HG02970 (cell line): ENCODE measurements around the gene TRERF1.
"Not testable (repeated sequence)": the region's sequence is repeated elsewhere in the genome, so short reads cannot be mapped to it uniquely, and the experiment has no call there.

Source experiments
- ATAC-seq: cut with Tn5 transposase; IDR thresholded peaks from one replicate; pipeline ENCODE4 v1.9.1; 2021; ENCODE audit warnings: mild to moderate bottlenecking, moderate library complexity, moderate number of reproducible peaks; ENCODE audit not compliant: unreplicated experiment, low FRiP score

TRERF1 gene

GRCh38 chr6:42341771-42342553, 109.8 kb downstream of the TRERF1 start:
- ATAC-seq: no peak

DNA sequence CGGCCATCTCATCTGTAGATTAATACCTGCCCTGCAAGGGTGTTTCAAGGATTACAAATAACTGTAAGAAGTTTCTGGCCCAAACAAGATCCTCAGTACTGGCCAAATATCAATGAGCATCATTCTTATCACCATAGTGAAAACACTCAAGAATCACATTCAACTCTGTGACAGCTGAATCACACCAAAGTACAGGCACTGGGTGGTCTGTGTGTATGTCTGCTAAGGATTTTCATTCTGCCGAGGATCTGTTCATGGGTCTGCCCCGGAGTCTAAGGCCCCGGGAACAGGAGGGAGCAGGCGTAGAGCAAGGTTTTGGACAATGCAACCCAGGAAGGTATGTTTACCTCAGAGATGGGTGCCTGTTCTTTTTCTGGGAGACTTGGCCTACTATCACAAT, 110.5 kb downstream of the TRERF1 start:
- ATAC-seq: no peak

DNA sequence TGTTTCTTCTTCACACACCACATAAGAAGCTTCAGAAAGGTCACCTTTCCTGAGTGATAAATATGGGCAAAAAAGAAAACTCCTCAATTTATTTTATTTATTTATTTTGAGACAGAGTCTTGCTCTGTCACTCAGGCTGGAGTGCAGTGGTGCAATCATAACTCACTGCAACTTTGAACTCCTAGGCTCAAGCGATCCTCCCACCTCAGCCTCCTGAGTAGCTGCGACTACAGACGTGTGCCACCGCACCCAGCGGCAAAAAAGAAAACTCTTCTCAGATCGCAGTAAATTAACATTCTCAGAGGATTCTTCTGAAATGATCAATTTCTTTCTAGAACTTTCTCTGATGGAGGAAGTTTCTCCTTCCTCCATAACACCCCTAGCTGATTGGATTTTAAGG, 111.2 kb downstream of the TRERF1 start:
- ATAC-seq: no peak

DNA sequence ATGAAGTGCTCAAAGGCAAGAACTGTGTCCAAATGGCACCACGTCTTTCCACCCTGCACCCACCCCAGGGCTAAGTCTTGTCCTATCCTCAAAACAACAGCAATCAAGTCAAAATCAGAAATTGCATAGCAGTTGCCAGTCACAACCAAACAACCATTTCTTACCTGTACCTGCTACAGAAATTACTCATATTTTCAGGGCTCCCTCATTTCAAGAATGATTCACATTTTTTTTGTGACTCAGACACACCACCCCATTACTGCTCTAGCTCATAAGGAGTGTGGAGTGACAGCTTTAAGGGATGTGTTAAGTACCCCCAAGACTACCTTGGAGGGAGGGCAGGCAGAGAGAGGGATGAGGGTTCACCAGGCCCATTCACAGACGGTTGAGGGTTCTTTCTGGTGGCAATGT, 111.7 kb downstream of the TRERF1 start:
- no peak for ATAC-seq

GRCh38 chr6:42338744-42339222, 112.9 kb downstream of the TRERF1 start:
- no peak for ATAC-seq

GRCh38 chr6:42337985-42338743, 113.6 kb downstream of the TRERF1 start:
- no peak for ATAC-seq

DNA sequence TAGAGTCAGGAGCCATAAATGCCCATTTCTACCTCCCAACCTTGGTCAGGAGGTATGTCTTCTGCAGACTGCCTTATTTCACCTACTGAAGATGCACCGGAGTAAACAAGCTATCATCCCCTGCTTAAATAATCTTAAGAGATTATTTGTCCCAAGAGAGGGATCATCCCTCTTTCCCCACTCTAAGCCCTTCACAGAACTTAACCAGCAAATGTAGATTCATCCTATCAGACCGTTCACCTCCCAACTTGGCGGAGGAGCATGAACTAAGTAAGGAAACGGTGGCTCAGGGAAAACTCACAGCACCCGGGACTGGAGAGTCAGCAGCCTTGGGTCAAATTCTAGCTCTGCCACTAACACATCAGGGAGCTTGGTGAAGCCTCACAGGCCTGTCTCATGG, 115.3 kb downstream of the TRERF1 start:
- ATAC-seq: no peak

DNA sequence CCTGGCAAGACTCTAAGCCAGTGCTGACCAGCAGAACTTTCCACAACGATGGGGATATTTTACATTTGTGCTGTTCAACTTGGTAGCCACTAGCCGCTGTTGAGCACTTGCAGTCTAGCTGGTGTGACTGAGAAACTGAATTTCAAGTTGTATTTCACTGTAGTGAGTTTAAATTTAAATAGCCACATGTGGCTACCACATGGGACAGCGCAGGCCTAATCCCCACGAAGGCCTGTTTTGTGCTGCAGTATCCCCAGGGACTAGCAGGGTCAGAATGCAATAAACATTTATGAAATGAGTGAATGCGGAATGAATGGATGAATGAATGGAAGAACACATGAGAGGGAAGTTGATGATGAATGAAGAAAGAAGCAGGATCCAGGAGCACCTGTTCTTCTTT, 115.8 kb downstream of the TRERF1 start:
- ATAC-seq: no peak

DNA sequence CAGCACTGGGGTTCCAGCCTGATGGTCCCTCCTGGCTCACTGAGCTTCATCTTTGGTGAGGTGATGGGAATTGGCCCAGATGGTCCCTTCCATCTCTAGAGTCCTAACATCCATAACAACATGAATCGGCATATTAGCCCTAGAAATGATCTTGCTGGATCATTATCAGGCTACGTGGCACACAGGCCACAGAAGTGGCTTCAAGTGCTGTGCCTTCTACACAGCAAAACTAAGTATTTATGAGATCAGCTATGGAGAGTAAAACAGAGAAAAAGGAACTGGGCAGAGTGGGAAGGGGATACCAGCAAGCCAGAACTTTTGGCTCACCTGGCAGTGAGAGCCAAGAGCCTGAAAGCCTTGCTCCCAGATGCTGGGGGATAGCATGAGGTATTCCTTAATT, 116.9 kb downstream of the TRERF1 start:
- ATAC-seq: no peak

GRCh38 chr6:42333612-42334011, 118.1 kb downstream of the TRERF1 start:
- ATAC-seq: no peak

DNA sequence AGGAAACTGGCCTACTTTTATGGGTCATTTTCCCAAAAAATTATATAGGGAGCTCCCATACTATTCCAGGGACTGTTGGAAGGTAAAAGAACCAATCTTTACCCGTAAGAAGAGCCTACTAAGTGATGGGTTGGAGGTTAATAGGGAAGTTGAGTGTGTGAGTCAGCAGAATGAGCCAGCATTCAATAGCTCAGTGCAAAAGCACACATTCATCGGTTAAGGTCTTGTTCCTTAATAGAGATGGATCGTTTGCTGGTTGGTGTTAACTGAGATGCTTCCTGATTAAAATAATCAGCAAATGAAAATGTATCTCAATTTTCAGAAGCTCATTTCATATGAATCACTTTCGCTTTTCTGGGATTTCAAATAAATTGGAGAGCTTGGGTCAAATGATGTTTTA, 118.8 kb downstream of the TRERF1 start:
- no peak for ATAC-seq

DNA sequence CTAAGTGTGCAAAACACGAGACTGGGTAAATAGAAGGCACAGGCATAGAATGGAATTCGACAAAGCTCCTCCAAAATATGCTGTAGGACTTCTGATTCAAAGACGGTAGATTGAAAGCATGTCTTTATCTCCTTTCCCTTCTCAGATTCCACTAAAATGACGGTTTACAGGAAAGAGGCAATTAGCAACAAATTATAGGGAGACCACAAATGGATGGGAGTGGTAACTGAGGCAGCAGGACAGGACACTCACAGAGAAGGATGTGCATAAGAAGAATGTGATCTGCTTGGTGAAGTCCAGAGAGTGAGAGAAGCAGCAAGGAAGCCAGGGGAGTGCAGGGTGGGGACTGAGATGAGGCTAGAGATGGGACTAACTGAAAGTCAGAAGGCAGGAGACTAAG, 120.7 kb downstream of the TRERF1 start:
- no peak for ATAC-seq

- no peak for ATAC-seq
Measured at GRCh38 chr6:42326248-42326647, 125.5 kb downstream of the TRERF1 start.

GRCh38 chr6:42324656-42325324, 126.9 kb downstream of the TRERF1 start:
- ATAC-seq: not testable (repeated sequence)

- ATAC-seq: no peak
Measured at GRCh38 chr6:42322676-42323075, 129.1 kb downstream of the TRERF1 start.

- ATAC-seq: no peak
Measured at GRCh38 chr6:42321976-42322375, 129.8 kb downstream of the TRERF1 start.

DNA sequence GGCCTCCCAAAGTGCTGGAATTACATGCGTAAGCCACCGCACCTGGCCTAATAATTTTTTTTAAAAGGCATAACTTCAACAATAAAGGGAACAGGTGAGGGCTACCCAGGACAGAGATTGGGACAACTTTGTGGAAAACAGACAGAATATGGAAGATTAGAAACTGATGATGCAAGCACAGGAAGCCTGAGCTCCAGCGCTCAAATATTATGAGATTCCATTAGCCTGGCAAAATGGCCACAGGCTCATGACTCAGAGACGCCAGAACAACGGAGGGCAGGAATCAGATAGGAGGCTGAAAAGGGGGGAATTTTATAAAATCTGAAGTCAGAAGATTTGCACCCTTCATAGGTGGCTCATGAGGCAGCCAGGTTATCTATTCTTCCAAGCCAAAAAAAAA, 131.0 kb downstream of the TRERF1 start:
- no peak for ATAC-seq

DNA sequence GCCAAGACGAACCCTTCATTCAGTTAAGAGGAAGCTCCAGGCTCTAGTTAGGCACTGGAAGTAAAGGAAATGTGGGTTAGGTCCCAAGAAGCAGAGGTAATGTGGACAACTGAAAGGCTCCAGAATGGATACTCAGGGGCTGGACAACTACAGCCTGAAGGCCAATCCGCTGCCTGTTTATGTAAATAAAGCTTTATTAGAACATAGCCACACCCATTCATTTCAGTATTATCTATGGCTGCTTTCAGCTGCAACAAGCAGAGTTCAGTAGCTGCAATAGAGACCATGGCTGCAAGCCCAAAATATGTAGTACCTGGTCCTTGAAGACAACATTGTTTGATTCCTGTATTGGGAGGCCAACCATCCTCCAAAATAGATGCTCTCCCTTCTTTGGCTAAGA, 133.2 kb downstream of the TRERF1 start:
- ATAC-seq: no peak

DNA sequence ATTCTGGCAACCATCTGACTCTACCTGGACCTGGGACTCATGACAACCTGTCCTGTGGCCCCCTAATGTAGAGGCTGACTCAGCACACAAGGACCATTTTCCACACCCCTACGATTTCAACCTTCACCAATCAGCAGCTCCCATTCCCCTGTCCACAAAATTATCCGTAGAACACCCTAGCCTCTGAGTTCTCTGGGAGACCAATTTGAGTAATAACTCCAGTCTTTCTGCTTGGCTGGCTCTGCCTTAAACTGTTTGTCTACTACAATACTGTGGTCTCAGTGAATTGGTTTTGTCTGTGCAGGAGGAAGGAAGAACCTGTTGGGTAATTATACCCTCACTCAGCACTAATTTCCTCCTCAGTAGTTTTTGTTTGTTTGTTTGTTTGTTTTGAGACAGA, 134.7 kb downstream of the TRERF1 start:
- ATAC-seq: no peak

- ATAC-seq: no peak
Measured at GRCh38 chr6:42315991-42316970, 135.4 kb downstream of the TRERF1 start.
